Mesenchymal stem cell (in vitro differentiated cells and primary cell): ENCODE measurements around the gene ZBTB16.

Experiments used
- DNase-seq: peaks from one replicate; pipeline ENCODE4 v3.0.0-alpha.2; 2013
- H2AFZ ChIP-seq: one replicate; pipeline ENCODE4 v1.6.1; 2013; ENCODE audit warnings: low read depth, mild to moderate bottlenecking, control low read depth, inconsistent platforms, low read length, moderate library complexity
- H2AK5ac ChIP-seq: 2 replicates; pipeline ENCODE4 v1.6.1; 2013; ENCODE audit warnings: low read length, moderate library complexity, mild to moderate bottlenecking, inconsistent platforms; ENCODE audit not compliant: severe bottlenecking
- H2BK120ac ChIP-seq: one replicate; pipeline ENCODE4 v1.6.1; 2013; ENCODE audit warnings: low read depth, mild to moderate bottlenecking, inconsistent platforms, low read length, moderate library complexity
- H2BK12ac ChIP-seq, 2 experiments: one replicate each; pipeline ENCODE4 v1.6.1; 2013; ENCODE audit warnings: inconsistent platforms in 2 of 2, low read length in 2 of 2, mild to moderate bottlenecking in 2 of 2, moderate library complexity in 2 of 2, control low read depth in 1 of 2
- H2BK15ac ChIP-seq: one replicate; pipeline ENCODE4 v1.6.1; 2013; ENCODE audit warnings: mild to moderate bottlenecking, low read depth, inconsistent platforms; ENCODE audit not compliant: poor library complexity, severe bottlenecking
- H2BK5ac ChIP-seq: 2 replicates; pipeline ENCODE4 v1.6.1; 2013; ENCODE audit warnings: low read depth, mild to moderate bottlenecking, low read length, control low read depth, inconsistent platforms; ENCODE audit not compliant: poor library complexity, severe bottlenecking
- H3K14ac ChIP-seq, 2 experiments: one replicate each; pipeline ENCODE4 v1.6.1; 2013; ENCODE audit warnings: inconsistent platforms in 2 of 2, low read length in 2 of 2, control low read depth in 1 of 2, mild to moderate bottlenecking in 1 of 2, moderate library complexity in 1 of 2
- H3K18ac ChIP-seq, 2 experiments: one replicate each; pipeline ENCODE4 v1.6.1; 2013; ENCODE audit warnings: inconsistent platforms in 2 of 2, low read length in 2 of 2, control low read depth in 1 of 2, low read depth in 1 of 2, mild to moderate bottlenecking in 1 of 2
- H3K23ac ChIP-seq, 2 experiments: one replicate each; pipeline ENCODE4 v1.6.1; 2013; ENCODE audit warnings: inconsistent platforms in 2 of 2, low read length in 2 of 2, mild to moderate bottlenecking in 2 of 2, moderate library complexity in 2 of 2, control low read depth in 1 of 2
- H3K27ac ChIP-seq: 2 replicates; pipeline ENCODE4 v1.5.1; 2013; ENCODE audit warnings: mild to moderate bottlenecking, moderate library complexity, low read length, control low read depth, inconsistent platforms; ENCODE audit not compliant: poor library complexity, severe bottlenecking
- H3K27me3 ChIP-seq, 2 experiments: 2 replicates each; pipeline versions ENCODE4 v1.6.1 to v1.7.0; 2013; ENCODE audit warnings: low read length in 2 of 2, mild to moderate bottlenecking in 2 of 2, moderate library complexity in 2 of 2, control low read depth in 1 of 2, inconsistent platforms in 1 of 2; ENCODE audit not compliant: control insufficient read depth in 1 of 2, insufficient read depth in 1 of 2
- H3K36me3 ChIP-seq, 2 experiments: 2 replicates each; pipeline versions ENCODE4 v1.6.1 to v1.7.0; 2013; ENCODE audit warnings: low read length in 2 of 2, control low read depth in 1 of 2, inconsistent platforms in 1 of 2, low read depth in 1 of 2, mild to moderate bottlenecking in 1 of 2; ENCODE audit not compliant: insufficient read depth in 2 of 2, control insufficient read depth in 1 of 2
- H3K4ac ChIP-seq, 2 experiments: one replicate each; pipeline ENCODE4 v1.6.1; 2013; ENCODE audit warnings: inconsistent platforms in 2 of 2, low read length in 2 of 2, mild to moderate bottlenecking in 2 of 2, moderate library complexity in 2 of 2, control low read depth in 1 of 2, low read depth in 1 of 2
- H3K4me1 ChIP-seq: 2 replicates; pipeline ENCODE4 v1.6.1; 2013; ENCODE audit warnings: low read depth, low read length, control low read depth; ENCODE audit not compliant: control insufficient read depth, insufficient read depth
- H3K4me2 ChIP-seq: 2 replicates; pipeline ENCODE4 v1.6.1; 2013; ENCODE audit warnings: low read length, mild to moderate bottlenecking, inconsistent platforms; ENCODE audit not compliant: poor library complexity, severe bottlenecking
- H3K4me3 ChIP-seq, 2 experiments: 2 replicates each; pipeline versions ENCODE4 v1.5.1 to v1.7.0; 2013; ENCODE audit warnings: low read length in 2 of 2, mild to moderate bottlenecking in 2 of 2, control low read depth in 1 of 2, low read depth in 1 of 2; ENCODE audit not compliant: insufficient read depth in 1 of 2
- H3K79me1 ChIP-seq: replicated peaks from 2 replicates; pipeline ENCODE4 v1.6.1; 2013; ENCODE audit warnings: mild to moderate bottlenecking, control low read depth, low read length, inconsistent platforms; ENCODE audit not compliant: poor library complexity, severe bottlenecking
- H3K9ac ChIP-seq: 2 replicates; pipeline ENCODE4 v1.7.0; 2013; ENCODE audit warnings: mild to moderate bottlenecking, low read length, moderate library complexity
- H3K9me3 ChIP-seq: 2 replicates; pipeline ENCODE4 v1.7.0; 2013; ENCODE audit warnings: mild to moderate bottlenecking, low read length; ENCODE audit not compliant: control insufficient read depth
- H4K8ac ChIP-seq: one replicate; pipeline ENCODE4 v1.6.1; 2013; ENCODE audit warnings: inconsistent platforms, mild to moderate bottlenecking, low read length, moderate library complexity
- H4K91ac ChIP-seq: one replicate; pipeline ENCODE4 v1.6.1; 2013; ENCODE audit warnings: mild to moderate bottlenecking, low read length, inconsistent platforms
- WGBS: methylation state at CpG from one replicate; pipeline ENCODE4 v1.1.7; 2013; ENCODE audit warnings: mixed read lengths; 5-methylcytosine and 5-hydroxymethylcytosine counted together

ZBTB16 gene

DNA sequence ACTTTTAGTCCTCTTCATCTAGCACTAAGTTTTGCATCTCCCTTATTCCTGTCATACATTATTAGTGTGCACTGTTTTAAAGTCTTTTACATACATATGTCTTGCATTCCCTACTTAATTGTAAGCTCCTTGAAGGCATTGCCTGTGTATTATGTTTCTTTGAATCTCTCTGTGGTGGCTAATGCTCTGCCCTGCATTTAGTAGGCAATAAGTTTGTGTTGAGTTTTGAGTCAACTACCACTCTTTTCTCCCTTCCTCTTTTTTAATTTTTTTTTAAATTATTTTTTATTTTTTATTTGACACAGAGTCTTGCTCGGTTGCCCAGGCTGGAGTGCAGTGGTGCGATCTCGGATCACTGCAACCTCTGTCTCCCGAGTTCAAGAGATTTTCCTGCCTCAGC is 78.9 kb downstream of the ZBTB16 start:
- peaks cover 30 to 69% of the 10 kb centered on the region in 2 experiments for H3K27me3 ChIP-seq
- no peak overlapping the region for H2BK15ac ChIP-seq
- no peak overlapping the region for H4K8ac ChIP-seq
- no peak overlapping the region for H2AFZ ChIP-seq
- H3K4me2 ChIP-seq: no peak overlapping the region
- H3K18ac ChIP-seq: no peak overlapping the region
- H3K79me1 ChIP-seq: no peaks in the 10 kb centered on the region
- H3K9ac ChIP-seq: no peak overlapping the region
- no peak overlapping the region for H3K14ac ChIP-seq
- H2BK5ac ChIP-seq: no peak overlapping the region
- no peaks in the 10 kb centered on the region for H3K4me1 ChIP-seq
- no peak for DNase-seq
- H3K27ac ChIP-seq: no peak overlapping the region
- H3K4ac ChIP-seq: no peak overlapping the region
- H3K4me3 ChIP-seq: no peak overlapping the region
- no peak overlapping the region for H4K91ac ChIP-seq
- no peak overlapping the region for H2AK5ac ChIP-seq
- 100% methylated on average over 4 of the region's 4 CpGs for WGBS
- no peak overlapping the region for H2BK120ac ChIP-seq
- no peak overlapping the region for H3K23ac ChIP-seq
- H3K36me3 ChIP-seq: no peaks in the 10 kb centered on the region
- H3K9me3 ChIP-seq: no peaks in the 10 kb centered on the region
- no peak overlapping the region for H2BK12ac ChIP-seq

DNA sequence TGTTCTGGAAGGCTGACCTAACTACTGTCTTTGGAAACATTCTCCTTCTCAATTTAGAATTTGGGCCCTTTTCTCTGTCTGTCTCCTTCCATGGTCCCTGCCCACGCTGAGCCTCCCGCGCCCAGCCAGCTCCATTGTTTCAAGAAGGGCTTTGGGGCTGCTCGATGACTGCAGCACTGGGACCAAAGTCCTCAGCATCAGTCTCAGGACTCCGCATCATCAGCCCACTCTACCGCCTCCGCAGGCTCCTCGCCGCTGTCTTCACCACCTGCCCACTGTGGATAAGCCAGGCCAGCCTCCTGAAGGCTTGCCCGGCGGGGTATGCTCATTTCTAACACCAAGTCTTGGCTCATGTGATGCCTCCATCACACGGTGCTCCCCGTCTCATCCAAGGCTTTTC is 81.3 kb downstream of the ZBTB16 start:
- H2BK12ac ChIP-seq: peak overlapping the region in 1 of 2 experiments; percentile 54
- no peak overlapping the region for H2BK15ac ChIP-seq
- H3K9ac ChIP-seq: no peak overlapping the region
- no peak overlapping the region for H4K8ac ChIP-seq
- H4K91ac ChIP-seq: no peak overlapping the region
- no peak overlapping the region for H3K4me2 ChIP-seq
- no peak overlapping the region for H3K4ac ChIP-seq
- WGBS: 88% methylated on average over 13 of the region's 13 CpGs
- no peak overlapping the region for H2AFZ ChIP-seq
- no peaks in the 10 kb centered on the region for H3K36me3 ChIP-seq
- H3K14ac ChIP-seq: no peak overlapping the region
- no peak overlapping the region for H3K4me3 ChIP-seq
- H3K79me1 ChIP-seq: no peaks in the 10 kb centered on the region
- no peaks in the 10 kb centered on the region for H3K9me3 ChIP-seq
- no peak overlapping the region for H2AK5ac ChIP-seq
- H3K27ac ChIP-seq: no peak overlapping the region
- no peaks in the 10 kb centered on the region for H3K4me1 ChIP-seq
- peak overlapping the region in 1 of 2 experiments; percentile 32 for H3K23ac ChIP-seq
- no peak overlapping the region for H2BK120ac ChIP-seq
- H3K18ac ChIP-seq: peak overlapping the region in 1 of 2 experiments; percentile 28
- DNase-seq: no peak
- H2BK5ac ChIP-seq: no peak overlapping the region
- peaks cover 31 to 66% of the 10 kb centered on the region in 2 experiments for H3K27me3 ChIP-seq

DNA sequence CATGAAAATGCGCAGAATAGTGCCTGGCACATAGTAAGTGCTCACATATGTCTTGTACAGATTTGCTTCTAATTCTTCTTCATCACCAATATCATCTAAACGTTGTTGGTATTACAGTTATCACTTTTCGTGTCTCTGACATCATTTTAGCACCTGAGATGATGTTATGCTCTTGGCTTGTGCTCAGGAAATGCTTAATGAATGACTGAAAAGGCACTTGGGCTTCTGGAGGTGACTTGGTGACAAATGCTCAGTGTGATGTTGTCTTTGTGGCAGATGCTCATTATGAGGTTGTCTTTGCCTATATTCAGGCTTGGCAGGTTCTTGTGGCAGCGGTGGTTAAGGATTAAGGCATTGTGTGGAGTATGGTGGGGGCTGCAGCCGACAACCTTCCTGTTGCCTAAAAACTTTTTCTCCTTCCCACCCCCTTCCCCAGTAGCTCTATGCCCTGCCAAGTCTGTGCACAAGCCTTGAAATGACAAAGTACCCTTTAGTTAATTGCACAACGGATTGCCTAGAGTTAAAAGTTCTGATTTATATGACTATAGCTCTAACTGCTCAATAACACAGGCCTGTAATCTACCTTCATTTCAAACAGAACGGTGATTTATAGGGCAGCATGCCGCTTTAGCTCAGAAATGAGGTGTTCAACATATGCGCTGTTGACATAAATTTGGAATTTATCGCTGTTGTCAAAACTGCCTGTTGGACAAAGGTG is 82.5 kb downstream of the ZBTB16 start:
- no peaks in the 10 kb centered on the region for H3K4me1 ChIP-seq
- H3K27me3 ChIP-seq: peaks cover 31 to 60% of the 10 kb centered on the region in 2 experiments
- no peak overlapping the region for H3K4me3 ChIP-seq
- H3K27ac ChIP-seq: no peak overlapping the region
- no peaks in the 10 kb centered on the region for H3K79me1 ChIP-seq
- no peak overlapping the region for H3K18ac ChIP-seq
- no peaks in the 10 kb centered on the region for H3K9me3 ChIP-seq
- no peak overlapping the region for H2BK12ac ChIP-seq
- no peak overlapping the region for H4K8ac ChIP-seq
- no peak overlapping the region for H3K4me2 ChIP-seq
- no peaks in the 10 kb centered on the region for H3K36me3 ChIP-seq
- no peak overlapping the region for H4K91ac ChIP-seq
- H2AFZ ChIP-seq: no peak overlapping the region
- WGBS: 51% methylated on average over 7 of the region's 10 CpGs
- H3K14ac ChIP-seq: no peak overlapping the region
- H3K23ac ChIP-seq: no peak overlapping the region
- no peak overlapping the region for H3K9ac ChIP-seq
- DNase-seq: no peak
- no peak overlapping the region for H2BK120ac ChIP-seq
- no peak overlapping the region for H2AK5ac ChIP-seq
- H2BK15ac ChIP-seq: no peak overlapping the region
- no peak overlapping the region for H2BK5ac ChIP-seq
- H3K4ac ChIP-seq: no peak overlapping the region

DNA sequence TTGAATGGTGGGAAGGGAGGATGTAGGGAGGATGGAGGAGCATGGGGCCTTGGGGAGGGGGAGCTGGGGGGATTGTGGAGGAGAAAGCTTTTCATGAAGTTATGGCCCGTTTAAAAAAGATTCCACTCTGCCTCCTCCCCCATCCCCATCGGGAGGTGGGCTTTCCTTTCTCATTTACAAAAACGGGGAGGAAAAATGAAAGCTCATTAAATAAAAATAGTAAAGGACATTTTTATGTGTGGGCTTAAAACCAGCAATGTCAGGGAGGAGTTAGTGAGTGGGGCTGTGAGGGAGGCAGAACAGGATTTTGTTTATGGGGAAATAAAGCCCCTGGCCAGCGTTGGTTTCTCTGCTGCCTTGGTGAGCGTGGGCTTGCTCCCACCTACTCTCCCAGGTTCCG is 83.2 kb downstream of the ZBTB16 start:
- H3K27me3 ChIP-seq: peaks cover 30 to 57% of the 10 kb centered on the region in 2 experiments
- H2AFZ ChIP-seq: no peak overlapping the region
- 81% methylated on average over 5 of the region's 6 CpGs for WGBS
- no peaks in the 10 kb centered on the region for H3K9me3 ChIP-seq
- H3K9ac ChIP-seq: no peak overlapping the region
- H4K91ac ChIP-seq: no peak overlapping the region
- H3K4ac ChIP-seq: no peak overlapping the region
- H3K23ac ChIP-seq: no peak overlapping the region
- no peak overlapping the region for H2BK15ac ChIP-seq
- H2BK5ac ChIP-seq: no peak overlapping the region
- no peaks in the 10 kb centered on the region for H3K4me1 ChIP-seq
- no peak overlapping the region for H4K8ac ChIP-seq
- H3K36me3 ChIP-seq: no peaks in the 10 kb centered on the region
- peak overlapping the region in 1 of 2 experiments; percentile 23 for H2BK12ac ChIP-seq
- H2BK120ac ChIP-seq: no peak overlapping the region
- DNase-seq: no peak
- H3K14ac ChIP-seq: no peak overlapping the region
- H2AK5ac ChIP-seq: no peak overlapping the region
- H3K79me1 ChIP-seq: no peaks in the 10 kb centered on the region
- H3K27ac ChIP-seq: no peak overlapping the region
- H3K4me2 ChIP-seq: no peak overlapping the region
- no peak overlapping the region for H3K18ac ChIP-seq
- H3K4me3 ChIP-seq: no peak overlapping the region
